T-helper 2 cell treated with Interferon-gamma antibody and Interleukin-4, amounts not matched to agents 100 ng/mL and 5 ng/mL, for 36 hours (primary cell): ENCODE results near the gene EIF2S3B. TPM values are rescaled to one million over a fixed set of nuclear protein-coding genes. Genes with fewer than 3 reads are reported as not detected.

ENCODE experiments used
- intact Hi-C: fragments of 100-400 bp; cut with micrococcal nuclease; formaldehyde crosslinking; loops from one replicate; pipeline ENCODE4 v1.15.1; 2023
- total RNA-seq: library from RNA; stranded (reverse); gene quantifications from 2 replicates; pipeline ENCODE4 v1.2.3, GENCODE V29; 2022

Gene EIF2S3B
- total RNA-seq, 1 donor from 2014 or later: 0.25 TPM

DNA sequence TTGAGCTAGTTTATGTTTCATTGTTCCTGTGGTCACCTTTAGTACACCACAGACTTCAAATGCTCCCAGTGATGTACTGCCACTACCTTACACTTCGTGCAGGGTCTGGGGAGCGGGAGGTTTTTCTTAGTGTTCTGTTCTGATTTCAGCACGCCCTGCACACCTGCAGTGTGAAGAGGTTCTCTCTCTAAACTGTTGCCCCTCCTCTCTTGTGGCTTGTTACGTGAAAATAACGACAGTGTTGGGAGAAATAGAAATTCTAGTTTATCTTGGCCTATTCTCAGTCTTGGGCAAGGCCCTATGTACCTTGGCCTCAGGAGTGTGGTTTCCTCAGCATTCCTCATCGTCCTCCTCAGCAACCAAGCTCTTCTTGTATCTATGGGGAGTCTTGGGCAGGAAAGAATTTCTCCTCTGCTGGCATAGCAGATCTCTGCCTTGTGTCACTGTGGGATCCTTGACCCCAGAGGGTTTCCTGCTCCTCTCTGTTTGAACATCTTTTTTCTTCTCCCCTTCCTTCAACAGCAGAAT, 48.6 kb downstream of the EIF2S3B start:
- intact Hi-C loops: no loop called here

DNA sequence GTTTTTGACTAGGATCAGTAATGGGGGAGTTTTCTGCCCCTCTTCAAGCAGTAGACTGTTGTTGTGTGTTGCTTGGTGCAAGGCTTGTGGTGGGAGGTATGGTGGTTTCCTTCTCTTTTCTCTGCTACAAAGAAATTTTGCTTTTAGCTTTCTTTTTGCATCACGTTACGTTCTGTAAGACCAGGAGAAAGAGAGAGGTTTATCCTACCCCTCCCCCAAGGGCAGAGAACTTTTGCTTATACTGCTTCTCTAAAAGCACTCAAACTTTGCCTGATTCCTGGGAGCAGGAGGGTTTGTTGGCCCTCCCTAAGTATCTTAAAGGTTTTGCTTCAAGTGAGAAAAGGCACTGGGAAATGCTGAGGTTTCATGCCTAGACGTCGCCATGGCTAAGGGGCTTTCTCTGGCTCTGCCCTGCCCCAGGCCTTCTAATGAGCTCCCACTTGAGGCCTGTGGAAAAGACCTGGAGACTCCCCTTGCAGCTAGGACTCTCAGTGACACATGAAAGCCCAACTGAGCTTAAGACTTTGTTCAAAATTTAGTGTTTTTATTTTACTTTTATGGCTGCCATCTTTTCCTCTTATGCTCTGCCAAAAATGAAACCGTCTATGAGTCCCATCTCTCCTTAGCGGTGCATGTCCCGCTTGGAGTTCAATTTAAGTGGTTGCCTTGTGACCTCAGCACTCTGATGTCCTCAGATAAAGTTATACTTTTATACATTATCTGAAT, 49.2 kb downstream of the EIF2S3B start:
- intact Hi-C loops: no loop called here

DNA sequence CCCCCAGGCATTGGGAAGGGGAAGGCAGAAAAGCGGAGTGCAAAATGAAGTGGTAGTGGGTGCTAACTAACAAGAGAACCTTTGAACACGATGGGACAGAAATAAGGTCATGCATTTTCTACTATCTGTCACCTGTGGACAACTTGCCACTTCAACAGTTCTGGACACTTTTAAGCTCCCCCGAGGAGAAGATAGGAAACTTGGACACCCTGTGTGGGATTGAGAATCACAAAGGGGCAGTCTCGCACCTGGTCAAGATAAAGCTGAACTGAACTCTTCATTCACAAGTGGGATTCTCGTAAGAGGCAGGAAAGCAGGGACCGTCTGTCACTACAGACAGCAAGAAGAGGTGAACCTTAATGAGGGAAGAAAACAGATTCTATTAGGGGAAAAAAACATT, 51.6 kb downstream of the EIF2S3B start:
- intact Hi-C loops: no loop called here

DNA sequence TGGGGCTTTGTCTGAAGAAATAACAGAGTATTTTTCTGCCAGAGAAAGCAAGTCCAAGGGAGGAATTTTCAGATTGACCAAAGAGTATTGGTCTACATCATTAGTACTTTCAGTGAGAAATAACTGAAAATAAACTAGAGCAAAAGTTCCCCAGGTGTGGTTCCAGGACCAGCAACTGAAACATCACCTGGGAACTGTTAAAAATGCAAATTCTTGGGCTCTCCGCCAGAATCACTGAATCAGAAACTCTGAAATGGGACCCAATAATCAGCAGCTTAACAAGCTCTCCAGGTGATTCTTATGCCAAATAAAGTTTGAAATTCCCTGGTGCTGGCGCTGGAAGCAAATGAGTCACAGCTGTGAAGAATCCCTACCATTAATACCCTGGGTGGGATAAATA, 52.1 kb downstream of the EIF2S3B start:
- intact Hi-C loops: no loop called here

Other genes with a start within 250 kb of the EIF2S3B start
- 0.50 and 0.70 TPM in 2 replicates for gene KLRD1, start 198.0 kb upstream of the EIF2S3B start, total RNA-seq
- gene KLRK1, start 115.8 kb upstream of the EIF2S3B start, total RNA-seq: 0.23 and 0.43 TPM in 2 replicates
- gene KLRC4, start 96.1 kb upstream of the EIF2S3B start, total RNA-seq: not detected in 2 replicates
- not detected in 2 replicates for gene KLRC3, start 85.3 kb upstream of the EIF2S3B start, total RNA-seq
- not detected in 2 replicates for gene KLRC2, start 69.9 kb upstream of the EIF2S3B start, total RNA-seq
- gene KLRC1, start 52.5 kb upstream of the EIF2S3B start, total RNA-seq: not detected in 2 replicates
- gene MAGOHB, start 107.7 kb downstream of the EIF2S3B start, total RNA-seq: 54.7 and 56.4 TPM in 2 replicates
- 0.32 and 1.7 TPM in 2 replicates for gene STYK1, start 168.2 kb downstream of the EIF2S3B start, total RNA-seq
- 57.9 and 60.7 TPM in 2 replicates for gene YBX3, start 217.4 kb downstream of the EIF2S3B start, total RNA-seq